Kidney epithelial cell (primary cell): ENCODE results near the gene SIX3. TPM values are rescaled to one million over a fixed set of nuclear protein-coding genes. Genes with fewer than 3 reads are reported as not detected.

Experiments used
- DNase-seq: peaks from one replicate; pipeline ENCODE4 v3.0.0-alpha.2; 2010; ENCODE audit warnings: low read depth
- H3K27me3 ChIP-seq: 2 replicates; pipeline ENCODE4 v1.6.0; 2011; ENCODE audit warnings: low read length; ENCODE audit not compliant: control insufficient read depth, insufficient read depth
- H3K36me3 ChIP-seq: 2 replicates; pipeline ENCODE4 v1.5.1; 2011; ENCODE audit warnings: low read length; ENCODE audit not compliant: control insufficient read depth, insufficient read depth
- H3K4me3 ChIP-seq: 2 replicates; pipeline ENCODE4 v1.5.1; 2011; ENCODE audit warnings: low read depth, mild to moderate bottlenecking, control low read depth, low read length
- total RNA-seq: library from RNA; depleted of rRNA; stranded (reverse); fragments of >200 nt; gene quantifications from 2 replicates; pipeline ENCODE4 v1.2.3, GENCODE V29; 2015
- TF ChIP-seq, protein P1 (sequence below): IDR thresholded peaks from 2 replicates; pipeline ENCODE4 v1.5.1; 2011; ENCODE audit warnings: mild to moderate bottlenecking, moderate library complexity, low read length, control low read depth, inconsistent platforms; ENCODE audit not compliant: insufficient read depth, poor library complexity, severe bottlenecking

SIX3 gene
- total RNA-seq, 1 donor from 2014 or later, result not detected

DNA sequence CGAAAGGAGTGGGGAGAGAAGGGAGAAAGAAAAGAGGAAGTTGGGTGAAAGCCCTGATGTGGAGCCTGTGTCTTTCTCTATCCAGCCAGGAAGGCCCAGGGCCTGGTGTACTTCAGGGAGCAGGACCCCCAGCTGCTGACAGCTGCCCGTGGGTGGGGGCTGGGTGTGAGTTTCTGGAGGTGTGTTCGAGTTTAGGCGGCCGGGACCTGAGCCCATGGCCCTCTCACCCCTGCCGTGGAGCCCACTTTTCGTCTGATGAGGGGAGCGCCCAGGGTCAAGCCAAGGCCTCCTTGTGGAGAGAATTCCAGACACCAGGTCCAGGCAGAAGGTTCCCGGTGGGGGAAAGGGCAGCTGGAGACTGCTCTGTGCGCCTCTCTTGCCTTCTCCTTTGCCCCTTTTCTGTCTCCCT lies 2.2 kb downstream of the SIX3 start:
- TF ChIP-seq, protein P1, sequence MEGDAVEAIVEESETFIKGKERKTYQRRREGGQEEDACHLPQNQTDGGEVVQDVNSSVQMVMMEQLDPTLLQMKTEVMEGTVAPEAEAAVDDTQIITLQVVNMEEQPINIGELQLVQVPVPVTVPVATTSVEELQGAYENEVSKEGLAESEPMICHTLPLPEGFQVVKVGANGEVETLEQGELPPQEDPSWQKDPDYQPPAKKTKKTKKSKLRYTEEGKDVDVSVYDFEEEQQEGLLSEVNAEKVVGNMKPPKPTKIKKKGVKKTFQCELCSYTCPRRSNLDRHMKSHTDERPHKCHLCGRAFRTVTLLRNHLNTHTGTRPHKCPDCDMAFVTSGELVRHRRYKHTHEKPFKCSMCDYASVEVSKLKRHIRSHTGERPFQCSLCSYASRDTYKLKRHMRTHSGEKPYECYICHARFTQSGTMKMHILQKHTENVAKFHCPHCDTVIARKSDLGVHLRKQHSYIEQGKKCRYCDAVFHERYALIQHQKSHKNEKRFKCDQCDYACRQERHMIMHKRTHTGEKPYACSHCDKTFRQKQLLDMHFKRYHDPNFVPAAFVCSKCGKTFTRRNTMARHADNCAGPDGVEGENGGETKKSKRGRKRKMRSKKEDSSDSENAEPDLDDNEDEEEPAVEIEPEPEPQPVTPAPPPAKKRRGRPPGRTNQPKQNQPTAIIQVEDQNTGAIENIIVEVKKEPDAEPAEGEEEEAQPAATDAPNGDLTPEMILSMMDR, result no peak
- peaks cover 90% of the 10 kb centered on the region for H3K27me3 ChIP-seq
- DNase-seq, result no peak
- no peaks in the 10 kb centered on the region for H3K36me3 ChIP-seq
- no peak overlapping the region for H3K4me3 ChIP-seq

DNA sequence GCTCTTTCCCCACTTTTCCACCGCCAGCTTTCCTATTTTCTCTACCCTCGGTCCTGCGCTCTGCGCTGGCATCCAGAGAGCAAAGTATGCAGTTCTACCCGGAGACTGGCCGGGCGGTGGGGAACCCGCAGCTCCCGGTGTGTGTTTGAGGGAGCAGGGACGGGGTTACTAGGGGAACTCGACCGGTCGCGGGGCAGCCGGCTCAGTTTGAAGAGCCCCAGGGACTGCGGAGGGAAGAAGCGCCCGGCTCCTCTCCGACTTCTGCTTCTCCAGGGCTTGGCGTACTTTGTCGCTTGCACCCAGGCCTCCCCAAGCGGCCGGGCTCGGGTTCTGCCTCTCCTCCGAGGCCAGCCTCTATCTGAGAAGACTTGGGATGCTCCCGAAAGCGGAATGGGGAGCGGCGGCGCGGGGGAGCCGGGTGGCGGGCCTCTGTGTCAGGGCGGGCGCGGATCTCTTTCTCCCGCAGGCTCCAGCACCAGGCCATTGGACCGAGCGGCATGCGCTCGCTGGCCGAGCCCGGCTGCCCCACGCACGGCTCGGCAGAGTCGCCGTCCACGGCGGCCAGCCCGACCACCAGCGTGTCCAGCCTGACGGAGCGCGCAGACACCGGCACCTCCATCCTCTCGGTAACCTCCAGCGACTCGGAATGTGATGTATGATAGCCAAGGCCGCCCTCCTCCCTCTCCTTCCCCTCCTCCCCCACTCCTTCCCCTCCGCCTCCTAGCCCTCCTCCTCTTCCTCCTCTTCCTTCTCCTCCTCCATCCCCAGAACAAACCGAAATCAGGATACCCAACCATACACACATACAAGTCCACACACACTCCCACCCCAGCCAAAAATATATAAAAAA lies 2.8 kb downstream of the SIX3 start:
- Histone ChIP-seq H3K4me3 (no peak overlapping the region), H3K36me3 (no peaks in the 10 kb centered on the region), H3K27me3 (peaks cover 90% of the 10 kb centered on the region)
- no peak for DNase-seq
- TF ChIP-seq, protein P1, result no peak

DNA sequence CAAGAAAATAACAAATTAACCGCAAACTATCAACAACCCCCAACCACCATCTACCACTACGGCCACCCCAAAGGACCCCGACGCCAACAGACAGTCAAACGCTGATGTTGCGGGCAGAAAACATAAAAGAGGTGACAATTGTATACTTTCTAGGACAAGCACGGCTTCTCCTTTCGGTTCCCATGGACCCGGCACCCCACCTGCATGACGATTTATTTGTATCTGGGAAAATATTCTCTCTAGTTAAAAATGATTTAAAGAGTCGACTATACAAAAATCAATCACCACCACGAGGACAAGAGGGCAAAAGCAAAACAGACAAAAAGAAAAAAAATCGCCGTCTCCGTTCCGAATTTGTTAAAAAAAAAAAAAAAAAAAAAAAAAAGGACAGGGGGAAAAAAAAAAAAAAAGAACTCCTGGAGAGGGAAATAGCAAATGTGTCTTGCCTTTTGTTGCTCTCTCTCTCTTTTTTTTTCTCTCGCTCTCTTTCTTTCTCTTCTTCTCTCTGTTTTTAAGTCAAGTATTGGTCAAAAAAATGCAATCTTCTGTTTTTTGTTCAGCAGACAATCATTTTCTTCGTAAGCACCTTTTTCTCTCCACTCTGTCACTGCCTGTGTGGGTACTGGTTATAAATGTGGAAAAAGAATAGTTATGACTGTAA lies 3.6 kb downstream of the SIX3 start:
- Histone ChIP-seq H3K27me3 (peaks cover 92% of the 10 kb centered on the region), H3K36me3 (no peaks in the 10 kb centered on the region), H3K4me3 (no peak overlapping the region)
- TF ChIP-seq, protein P1, result no peak
- DNase-seq, result no peak

DNA sequence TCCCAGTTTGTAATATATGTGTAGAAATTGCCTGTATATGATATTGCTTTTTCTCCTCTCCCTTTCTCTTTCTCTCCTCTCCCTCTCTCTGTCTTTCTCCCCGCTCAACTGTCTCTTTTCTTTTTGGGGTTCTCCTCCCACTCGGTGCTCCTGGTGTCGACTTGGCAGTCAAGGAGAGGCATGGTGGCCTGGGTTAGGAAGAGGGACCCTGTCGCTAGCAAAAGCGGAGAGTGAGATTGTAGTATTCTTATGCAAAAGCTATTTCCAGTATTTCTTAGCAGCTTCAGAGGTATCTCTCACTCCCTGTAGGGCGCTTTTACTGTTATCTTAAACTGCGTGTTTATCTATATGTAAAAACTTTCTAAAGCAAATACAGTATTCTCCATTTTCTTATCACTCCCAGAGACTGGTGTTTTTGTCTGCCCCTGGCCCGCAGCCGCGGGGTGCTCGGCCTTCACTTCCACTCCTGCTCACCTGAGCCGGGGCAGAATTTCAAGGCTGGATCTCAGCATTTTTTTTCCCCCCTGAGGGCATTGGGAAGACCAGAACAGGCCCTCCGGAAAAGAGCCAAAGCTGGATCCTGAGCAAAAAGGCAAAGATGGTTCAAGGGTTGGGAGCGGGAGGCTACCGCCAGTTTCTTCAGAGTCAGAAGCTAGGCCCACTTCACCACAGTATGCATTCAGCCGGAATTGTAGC lies 4.3 kb downstream of the SIX3 start:
- peaks cover 90% of the 10 kb centered on the region for H3K27me3 ChIP-seq
- no peak for DNase-seq
- TF ChIP-seq, protein P1, result no peak
- no peaks in the 10 kb centered on the region for H3K36me3 ChIP-seq
- no peak overlapping the region for H3K4me3 ChIP-seq

DNA sequence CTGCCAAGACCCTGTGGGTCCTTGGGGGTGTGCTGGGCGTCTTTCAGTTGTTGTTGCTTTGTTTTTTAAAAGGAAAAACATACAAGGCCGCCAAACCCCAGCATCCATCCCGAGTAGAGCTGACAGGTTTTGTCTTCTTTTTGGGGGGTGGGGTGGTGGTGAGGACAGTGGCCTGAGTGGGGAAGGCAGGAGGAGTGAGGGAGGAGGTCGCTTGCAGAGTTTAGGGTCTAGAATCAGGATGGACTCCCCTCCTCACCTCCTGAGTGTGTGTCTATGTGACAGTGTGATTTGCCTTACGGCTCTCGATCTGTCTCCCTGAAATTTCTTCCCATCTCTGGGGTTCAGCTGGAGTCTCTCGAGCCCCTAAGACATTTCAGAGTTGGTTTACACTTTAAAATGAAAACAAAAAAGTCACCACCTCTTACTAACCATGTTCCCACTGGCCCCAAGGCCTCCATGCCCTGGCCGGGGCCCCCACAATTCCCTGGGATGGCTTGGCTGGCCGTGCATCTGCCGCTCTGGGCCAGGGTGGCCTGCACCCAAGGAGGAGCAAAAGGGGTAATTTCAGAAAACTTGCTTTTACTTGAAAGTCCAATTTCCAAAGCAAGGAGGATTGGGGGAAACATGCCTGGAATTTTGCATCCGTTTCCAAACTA lies 5.0 kb downstream of the SIX3 start:
- Histone ChIP-seq H3K4me3 (no peak overlapping the region), H3K36me3 (no peaks in the 10 kb centered on the region), H3K27me3 (peaks cover 90% of the 10 kb centered on the region)
- TF ChIP-seq, protein P1, result no peak
- no peak for DNase-seq
